Femur (tissue), 1 donor: ENCODE results near the gene ADAMTSL3.
"Not testable (repeated sequence)": the region's sequence is repeated elsewhere in the genome, so short reads cannot be mapped to it uniquely, and the experiment has no call there.

Experiments
- DNase-seq: peaks from one replicate; pipeline ENCODE4 v3.0.0-alpha.2; 2017

The ADAMTSL3 gene

DNA sequence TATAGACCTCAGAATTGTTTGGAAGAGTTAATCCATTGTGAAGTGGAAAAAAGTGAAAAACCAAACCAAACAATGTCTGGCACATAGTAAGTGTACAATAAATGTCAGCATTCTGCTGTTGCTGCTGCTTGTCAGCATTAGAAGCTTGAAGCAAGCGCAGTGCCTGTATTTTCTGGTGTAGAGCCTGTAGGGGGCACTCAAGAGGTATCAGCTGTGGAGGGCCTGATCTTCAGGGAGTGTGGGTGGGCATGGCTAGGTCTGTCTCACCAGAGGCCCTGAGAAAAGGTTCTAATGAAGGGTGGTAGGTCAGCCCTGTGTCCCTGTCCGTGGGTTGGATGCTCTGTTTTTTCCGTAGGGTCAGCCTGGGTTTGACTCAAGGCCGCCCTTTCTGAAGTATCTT, 3.6 kb downstream of the ADAMTSL3 start:
- DNase-seq: no peak

DNA sequence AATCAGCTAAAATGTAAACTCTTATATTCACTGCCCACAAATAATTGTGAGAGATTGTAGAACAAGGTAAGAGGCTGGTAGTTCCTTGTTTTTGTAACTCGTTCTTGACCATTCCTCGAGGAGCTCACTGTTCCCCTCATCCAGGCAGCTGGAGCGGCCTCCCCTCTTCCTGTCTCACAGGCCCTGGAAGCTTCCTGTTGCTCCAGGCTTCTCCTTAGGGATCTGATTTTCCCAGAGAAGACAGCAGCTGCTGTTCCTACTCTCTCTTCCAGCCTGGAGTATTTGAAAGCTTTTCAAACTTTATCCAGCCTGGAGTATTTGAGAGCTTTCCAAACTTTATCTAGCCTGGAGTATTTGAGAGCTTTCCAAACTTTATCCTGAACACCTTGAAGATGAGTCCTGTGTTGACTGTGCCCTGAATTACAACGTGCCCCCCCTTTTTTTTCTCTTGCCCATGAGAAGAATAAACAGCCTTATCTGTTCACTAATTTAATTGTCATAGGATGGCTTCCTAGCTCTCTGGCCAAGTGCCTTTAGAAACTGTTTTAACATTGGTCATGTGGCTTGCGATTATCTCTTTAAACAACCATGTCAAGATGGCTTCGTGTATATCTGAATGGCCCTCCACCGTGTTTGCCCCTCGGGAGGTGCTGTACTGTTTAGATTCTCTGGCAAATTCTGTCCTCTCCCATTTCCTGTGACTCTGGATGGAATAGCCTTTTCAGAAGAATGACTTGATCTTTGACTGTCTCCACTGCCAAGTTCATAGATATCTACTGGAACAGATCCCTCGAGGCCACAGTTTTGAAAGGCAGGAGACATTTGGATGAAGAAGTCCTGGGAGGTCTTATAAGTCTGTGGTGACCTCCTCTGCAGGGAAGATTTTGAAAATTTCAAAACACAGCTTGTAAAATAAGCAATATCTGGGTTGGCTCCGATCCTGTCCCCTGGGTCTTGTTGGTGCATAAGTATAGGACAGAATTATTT, 4.8 kb downstream of the ADAMTSL3 start:
- no peak for DNase-seq

DNA sequence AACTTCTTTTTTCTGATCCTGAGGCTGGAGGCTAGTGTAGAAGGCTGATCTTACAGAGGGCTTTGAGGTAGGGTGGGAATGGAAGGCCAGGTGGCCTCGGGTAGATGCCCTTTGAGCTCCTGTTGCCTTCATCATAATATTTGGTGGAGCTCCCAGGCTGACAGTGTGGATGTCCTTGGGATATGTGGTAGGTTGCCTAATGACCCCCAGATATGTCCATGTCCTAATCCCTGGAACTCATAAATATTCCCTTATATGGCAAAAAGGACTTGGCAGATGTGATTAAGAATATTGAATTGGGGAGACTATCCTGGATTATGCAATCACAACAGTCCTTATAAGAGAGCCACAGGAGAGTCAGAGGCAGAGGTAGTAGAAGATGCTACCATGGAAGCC, 5.5 kb downstream of the ADAMTSL3 start:
- DNase-seq: no peak

DNA sequence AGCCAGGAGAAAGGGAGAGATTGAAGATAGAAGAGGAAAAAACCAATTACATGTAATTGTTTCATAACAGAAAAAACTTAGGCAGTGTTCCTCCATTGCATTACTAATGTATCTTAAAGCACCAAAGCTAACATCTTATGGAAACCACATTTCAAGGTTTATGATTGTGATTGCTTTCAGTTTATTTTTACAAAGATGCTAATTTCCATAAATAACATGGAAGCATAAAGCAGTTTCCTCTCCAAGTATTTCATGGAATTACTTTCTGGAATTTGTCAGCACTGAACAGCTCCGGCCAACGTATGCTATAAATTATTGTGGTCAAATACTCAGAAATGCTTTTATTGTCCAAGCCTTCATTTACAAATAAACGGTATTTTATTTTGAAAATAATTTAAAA, 11.6 kb downstream of the ADAMTSL3 start:
- DNase-seq: no peak

DNA sequence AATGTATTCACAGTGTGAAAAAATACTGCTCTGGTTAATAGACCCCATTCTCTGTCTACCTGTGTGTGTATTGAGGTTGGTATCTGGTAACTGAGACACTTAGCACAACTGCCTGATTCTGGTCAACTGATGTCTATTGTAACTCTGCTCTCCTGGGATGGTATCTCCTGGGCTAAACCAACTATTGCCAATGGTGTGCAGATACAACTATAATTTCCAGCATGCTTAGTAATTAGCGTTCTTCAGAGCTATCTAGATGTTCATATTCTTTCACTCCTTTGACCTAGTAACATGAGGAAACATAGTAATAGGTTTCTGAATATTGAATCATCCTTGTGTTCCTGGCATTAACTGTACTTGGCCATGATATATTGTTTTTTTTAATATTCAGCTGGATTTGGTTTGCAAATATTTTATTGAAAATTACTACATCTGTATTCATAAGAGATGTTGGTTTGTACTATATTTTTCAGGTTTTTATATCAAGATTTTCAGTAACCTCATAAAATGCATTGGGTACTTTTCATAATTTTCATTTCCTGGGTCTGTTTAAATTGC, 16.8 kb downstream of the ADAMTSL3 start:
- DNase-seq: no peak

DNA sequence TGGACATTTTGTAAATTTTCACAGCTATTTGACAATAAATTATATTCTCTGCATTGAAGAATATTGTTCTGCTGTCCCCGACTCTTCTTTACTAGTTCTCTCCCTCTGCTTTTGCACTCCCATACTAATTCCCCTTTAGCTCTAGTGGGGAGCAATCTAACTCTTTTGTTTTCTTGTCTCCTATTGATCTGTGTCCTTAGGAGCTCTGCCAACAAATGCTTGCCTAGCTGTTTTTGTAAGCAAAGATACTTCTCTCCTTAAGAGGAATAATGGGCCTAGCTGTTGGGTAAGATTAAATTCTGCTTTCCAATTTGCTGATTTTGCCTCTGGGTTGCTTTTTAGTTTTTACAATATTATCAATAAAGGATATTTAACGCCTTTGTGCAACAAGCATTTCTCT, 17.7 kb downstream of the ADAMTSL3 start:
- no peak for DNase-seq

DNA sequence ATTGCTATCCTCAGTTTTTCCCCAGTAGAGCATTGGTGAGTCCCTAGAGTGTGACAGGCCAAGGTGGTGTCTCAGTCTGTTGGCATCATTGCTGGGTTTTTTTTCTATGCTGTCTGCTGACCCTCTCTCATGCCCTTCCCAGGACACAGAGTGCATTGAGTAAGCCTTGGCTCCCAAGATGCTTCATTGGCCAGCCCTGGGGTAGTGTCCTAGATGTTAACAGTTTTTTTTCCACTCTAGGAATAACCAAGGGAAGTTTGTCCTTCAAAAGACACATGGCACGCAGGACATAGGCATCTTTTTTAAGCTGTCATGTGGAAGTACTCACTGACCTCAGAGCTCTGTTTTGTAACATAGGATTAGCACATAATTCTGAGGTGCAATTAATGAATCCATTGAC, 19.5 kb downstream of the ADAMTSL3 start:
- no peak for DNase-seq

DNA sequence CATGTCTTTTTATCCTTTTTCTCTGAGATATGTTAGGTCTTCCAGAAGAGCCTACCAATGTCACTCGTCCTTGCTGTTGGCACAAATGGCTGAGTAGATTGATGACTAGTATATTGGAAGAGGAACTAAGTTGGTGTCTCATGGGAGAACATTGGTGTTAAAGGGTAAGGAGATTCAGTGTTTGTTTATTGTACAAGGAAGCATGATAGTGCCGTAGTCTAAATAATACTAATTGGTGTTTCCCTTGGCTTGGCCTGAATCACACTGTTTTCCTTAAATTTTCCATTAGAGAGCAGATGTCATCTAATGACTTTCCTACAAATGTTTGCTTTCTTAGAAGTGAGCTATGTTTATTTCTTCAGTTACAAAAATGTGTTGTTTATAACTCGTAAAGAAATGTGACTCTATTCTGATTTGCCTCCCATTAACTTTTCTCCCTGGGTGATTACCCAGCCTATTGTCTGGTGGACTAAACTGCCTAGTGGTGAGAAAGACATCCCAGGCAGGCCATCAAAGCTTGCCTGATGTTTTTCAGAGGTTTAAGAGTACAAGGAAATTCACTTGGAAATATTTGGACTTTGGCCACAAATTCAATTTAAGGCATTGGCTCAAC, 28.7 kb downstream of the ADAMTSL3 start:
- no peak for DNase-seq

DNA sequence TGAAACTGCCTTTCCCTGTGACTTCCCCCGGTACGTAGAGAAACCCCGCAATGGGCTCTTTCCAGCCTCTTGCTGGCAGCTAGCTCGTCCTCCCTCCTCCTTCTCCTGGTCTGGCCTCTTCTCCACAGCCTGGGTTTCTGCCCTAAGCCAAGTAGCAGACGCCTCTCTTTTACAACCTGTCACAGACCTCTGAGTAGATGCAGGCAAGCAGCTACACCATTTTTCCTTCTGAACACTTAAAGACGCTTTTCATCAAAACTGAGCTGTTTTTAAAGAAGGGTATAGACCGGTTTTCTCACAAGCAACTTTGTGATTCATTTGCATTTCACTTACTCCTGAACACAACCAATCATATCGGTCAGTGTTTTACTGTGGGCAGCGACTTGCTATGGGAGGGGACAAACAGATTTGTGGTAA, 32.0 kb downstream of the ADAMTSL3 start:
- DNase-seq: peak; percentile 54

DNA sequence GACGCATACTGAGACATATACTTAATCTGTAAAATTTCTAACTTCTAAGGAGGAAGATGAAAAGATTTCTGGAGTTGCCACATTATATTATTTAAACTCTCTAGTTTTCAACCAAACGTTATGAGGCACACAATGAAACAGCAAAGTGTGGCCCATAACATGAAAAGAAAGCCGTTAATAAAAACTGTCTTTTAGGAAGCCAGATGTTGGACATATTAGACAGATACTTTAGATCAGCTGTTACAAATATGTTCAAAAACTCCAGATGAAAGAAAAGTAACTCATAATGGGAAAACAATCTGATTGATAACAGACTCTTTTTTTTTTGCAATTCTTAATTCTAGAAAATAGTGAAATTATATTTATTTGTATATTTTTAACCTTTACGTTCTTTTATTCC, 34.3 kb downstream of the ADAMTSL3 start:
- DNase-seq: no peak

DNA sequence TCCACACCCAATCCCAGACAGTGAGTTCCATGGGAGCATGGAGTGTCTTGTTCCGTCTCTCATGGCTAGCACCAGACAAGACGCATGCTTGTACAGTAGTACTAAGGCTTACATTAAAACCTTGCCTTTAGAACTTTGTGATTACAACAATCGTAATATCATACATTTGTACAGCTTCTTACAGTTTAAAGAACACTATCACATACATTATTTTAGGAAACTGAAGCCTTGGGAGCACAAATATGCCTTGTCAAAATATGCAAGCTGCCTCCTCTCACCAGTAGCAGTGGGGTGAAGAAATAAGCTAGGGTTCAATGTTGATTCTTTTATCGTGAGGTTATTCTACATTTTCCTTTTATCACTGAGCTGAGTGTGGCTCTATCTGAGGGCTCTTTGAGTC, 36.8 kb downstream of the ADAMTSL3 start:
- no peak for DNase-seq

DNA sequence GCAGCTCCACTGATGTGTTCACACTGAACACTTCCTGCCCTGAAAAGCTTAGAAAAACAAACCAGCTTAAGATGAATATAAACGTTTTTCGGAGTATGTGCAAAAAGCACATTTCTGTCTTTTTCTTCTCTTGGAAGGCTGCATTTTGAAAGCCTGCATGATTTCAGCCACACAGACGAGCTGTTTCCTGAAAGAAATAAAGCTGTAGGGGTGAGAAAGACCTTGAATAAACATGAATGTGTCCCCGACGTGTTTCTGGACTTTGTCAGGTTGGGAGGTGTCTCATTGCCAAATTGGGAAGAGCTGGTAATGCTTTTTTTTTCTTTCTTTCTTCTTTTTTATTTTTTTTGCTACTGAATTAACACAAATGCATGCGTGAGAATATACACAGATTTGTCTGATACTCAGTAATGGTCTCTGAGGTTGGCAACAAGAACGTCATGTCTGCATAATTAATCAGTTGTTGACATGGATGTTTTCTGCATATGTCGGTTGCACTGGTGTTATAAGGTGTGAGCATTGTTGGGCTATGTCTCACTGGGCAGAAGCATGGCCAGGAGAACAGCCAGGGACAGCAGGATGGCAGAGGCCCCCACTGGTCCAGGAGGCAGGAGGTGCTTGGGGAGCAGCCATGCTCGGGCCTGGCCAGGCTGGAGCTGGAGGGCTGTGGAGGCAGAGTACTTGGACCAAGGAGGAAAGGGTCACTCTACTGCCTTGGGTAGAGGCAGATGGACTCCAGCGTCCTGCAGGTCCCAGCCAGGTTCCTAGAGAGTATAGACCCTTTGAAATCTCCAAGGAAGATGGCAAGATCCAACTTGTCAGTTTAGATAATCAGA, 39.0 kb downstream of the ADAMTSL3 start:
- DNase-seq: no peak

DNA sequence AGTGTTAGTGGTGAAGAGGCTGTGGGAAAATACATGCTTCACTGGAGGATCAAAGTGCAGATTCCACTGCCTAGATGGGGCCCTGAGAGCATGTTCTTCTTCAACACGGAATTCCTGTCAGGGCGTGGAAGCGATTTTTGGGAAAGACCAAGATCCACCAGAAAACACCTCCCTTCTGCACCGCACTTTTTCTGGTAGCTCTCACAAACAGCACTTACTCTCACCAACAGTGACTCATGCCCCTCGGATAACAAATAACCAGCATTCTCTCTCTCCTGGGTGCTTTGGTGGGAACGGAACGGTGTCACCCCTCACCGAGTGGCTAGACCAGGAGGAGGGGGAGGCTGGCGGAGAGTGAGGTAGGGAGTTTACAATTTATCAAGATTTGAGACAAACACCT, 40.1 kb downstream of the ADAMTSL3 start:
- DNase-seq: no peak

DNA sequence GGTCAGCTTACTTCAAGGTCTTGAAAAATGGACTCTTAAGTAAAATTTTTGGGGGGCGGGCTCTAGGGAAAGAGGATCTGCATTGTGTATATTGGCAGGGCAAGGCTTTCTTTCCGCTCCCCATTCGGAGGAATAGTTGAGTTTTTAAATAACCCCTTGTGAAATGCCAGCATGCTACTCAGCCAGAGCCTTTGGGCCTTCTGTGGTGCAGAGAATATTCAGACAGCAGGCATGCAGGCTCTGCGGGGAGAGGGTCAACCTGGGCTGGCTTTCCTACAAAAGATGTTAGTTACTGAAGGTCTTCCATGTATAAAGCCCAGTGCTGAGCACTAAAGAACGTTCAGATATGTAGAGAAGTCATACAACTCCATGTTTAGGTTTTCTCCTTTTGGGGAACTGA, 40.6 kb downstream of the ADAMTSL3 start:
- peak; percentile 54 for DNase-seq

DNA sequence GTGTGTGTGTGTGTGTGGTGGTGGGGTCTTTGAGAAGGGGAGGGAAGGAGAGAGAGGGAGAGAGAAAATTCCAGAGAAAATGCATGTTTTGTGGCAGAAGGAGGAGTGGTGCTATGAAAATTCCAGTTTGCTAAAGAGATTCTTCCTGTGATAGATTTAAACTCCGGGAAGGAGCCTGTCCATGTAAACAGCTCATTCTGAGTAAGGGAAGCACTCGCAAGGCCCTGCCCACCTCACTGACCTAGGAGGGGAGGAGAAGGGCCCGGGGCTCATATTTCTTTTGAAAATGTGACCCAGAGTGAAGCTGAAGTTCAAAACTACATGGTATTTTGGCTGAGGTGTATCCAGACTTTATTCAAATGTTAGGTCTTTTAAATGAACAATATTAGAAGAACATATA, 41.3 kb downstream of the ADAMTSL3 start:
- DNase-seq: no peak

DNA sequence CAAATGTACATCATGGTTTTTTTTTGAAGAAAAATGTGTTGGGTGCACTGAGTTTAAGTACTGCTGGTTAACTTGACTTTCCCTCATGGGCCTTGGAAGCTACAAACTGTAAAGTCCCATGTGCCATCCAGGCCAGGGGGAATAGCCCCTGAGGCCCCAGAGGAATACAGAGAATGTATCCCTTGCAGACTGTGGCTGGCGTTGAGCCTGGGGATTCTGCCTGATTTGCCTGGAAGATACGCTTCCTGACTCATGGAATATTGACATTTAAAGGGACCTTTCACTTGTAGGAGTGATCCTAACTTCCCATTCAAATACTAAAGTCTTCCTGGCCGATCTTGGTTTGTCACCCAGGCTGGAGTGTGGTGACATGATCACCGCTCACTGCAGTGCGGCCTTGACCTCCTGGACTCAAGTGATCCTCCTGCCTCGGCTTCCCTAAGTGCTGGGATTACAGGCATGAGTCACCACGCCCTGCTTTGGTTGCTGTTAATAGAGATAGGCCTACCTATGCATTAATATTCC, 42.0 kb downstream of the ADAMTSL3 start:
- DNase-seq: no peak

DNA sequence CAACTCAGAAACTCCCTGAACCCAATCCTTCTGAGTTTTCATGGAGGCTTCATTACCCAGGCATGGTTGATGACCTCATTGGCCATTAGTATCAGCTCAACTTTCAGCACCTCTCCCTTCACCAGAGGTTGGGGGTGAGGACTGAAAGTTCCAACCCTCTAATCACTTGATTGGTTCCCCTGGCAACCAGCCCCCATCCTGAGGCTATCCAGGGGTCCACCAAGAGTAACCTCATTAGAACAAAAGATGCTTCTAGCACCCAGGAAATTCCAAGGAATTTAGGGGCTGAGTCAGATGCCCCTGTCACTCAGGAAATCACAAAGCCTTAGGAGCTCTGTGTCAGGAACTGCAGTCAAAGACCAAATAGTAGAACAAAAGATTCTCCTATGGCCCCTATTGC, 43.8 kb downstream of the ADAMTSL3 start:
- no peak for DNase-seq

DNA sequence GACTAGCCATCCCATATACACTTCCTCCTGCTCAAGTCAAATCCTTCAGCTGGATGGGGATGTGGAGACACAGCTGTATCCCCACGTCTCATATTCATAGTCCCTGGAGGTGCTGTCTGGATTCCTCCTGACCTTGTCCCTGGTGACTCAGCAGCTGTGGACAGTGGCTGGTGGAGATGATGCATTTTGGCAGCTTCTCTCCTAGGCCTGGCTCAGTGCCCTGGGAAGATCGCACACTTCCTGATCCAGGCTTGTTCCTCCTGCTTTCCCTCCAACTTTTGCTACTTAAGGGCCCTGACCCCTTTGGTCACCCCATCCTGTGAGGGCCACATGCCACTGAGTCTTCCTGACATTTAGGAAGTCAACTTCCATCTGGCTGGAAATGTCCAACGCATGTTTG, 44.4 kb downstream of the ADAMTSL3 start:
- DNase-seq: peak; percentile 63

DNA sequence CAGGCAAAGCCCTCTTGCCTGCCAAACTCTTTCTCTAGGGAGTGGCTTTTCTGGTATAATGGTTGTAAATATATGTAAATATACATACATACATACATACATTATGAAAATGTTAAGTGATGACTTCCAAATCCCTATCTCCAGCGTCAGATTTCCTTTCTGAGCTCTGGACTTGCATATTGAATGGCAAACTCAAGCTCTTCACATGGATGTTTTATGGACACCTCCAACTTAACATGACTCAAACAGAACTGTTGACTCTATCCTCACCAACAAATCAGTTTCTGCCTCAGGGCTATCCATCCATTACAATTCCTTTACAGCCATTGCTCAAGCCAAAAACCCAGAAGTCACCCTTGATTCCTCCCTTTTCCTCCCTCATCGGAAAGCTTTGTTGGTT, 45.1 kb downstream of the ADAMTSL3 start:
- no peak for DNase-seq

DNA sequence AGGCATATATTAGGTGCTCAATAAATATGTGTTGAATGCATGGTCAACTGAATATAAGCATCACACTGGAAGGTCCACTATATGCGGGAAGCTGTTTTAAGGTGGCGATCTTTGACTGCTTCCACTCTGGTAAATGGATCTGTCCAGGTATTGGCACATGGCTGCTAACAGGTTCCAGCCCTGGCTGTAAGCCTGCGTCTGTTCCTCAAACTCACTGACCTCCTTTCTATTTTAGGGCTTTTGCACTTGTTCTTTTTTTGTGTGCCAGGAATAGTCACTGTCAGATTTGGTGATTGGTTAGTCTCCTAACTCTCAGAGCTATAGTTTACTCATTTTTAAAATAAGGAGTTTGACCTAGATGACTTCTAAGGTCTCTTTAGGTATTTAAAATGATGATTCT, 46.2 kb downstream of the ADAMTSL3 start:
- no peak for DNase-seq

DNA sequence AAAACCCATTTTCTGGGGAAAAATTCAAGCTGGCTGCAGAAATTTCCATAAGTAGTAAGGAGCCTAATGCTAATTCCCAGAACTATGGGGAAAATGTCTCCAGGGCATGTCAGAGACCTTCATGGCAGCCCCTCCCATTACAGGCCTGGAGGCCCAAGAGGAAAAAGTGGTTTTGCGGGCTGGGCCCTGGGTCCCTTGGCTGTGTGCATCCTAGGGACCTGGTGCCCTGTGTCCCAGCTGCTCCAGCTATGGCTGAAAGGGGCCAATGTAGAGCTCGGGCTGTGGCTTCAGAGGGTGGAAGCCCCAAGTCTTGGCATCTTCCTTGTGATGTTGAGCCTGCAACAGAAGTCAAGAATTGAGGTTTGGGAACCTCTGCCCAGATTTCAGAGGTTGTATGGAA, 48.4 kb downstream of the ADAMTSL3 start:
- not testable (repeated sequence) for DNase-seq

DNA sequence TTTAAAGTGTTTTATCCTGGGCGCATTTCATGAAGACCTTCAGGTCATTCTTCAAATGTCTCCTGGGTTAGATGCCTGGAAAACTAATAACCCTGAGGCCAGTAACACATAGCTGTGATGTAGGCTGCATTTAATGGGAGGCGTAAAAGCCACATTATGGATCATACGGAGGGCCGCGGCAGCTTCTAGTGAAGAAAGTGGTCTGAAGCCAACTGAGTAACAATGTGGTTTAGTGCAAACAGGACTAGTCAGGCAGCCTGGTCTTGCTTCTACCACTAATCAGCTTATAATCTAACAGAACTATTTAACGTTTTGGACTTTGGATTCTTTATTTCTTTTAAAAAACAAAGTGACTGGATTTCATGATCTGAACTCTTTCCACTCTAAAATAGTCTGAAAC, 54.4 kb downstream of the ADAMTSL3 start:
- DNase-seq: no peak

DNA sequence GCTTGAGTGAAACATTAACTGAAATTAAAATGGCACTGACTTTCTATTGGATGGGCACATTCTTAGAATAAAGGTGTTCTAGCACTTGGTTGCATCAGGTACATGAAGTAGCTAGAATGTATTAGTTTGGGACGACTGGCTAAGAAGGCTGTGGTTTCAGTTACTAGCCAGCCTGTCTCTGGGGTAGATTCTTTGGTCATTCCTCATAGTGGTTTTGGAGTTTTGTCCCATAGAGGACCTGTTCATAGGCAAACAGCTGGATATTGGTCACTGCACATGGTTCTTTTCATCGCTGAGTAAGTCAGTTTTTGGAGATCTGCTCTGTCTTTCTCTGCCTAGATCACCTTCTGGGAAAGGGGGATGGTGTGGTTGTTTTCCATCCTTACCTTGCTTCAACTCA, 55.3 kb downstream of the ADAMTSL3 start:
- no peak for DNase-seq
